NCI-H524 treated with DMSO at 0.1 percent for 48 hours (cell line): Measurements from ENCODE around the gene CLOCK.
"Not testable (repeated sequence)": the region's sequence is repeated elsewhere in the genome, so short reads cannot be mapped to it uniquely, and the experiment has no call there.

ENCODE experiments used
- DNase-seq: peaks from one replicate; lab custom pipeline; 2025; lab: John Stamatoyannopoulos, UW

CLOCK gene

GRCh38 chr4:55546756-55547465 is at the start of gene CLOCK:
CLOCK (minus strand) TSS chr4:55546909; CDS start chr4:55482785, 64,124 bp downstream.
- DNase-seq: peak; percentile 23

GRCh38 chr4:55592014-55592413 is 45.3 kb upstream of the CLOCK start, which contains the start of gene PDCL2:
PDCL2 (minus strand) TSS chr4:55592245; CDS start chr4:55592109, 136 bp downstream.
- DNase-seq: no peak

DNA sequence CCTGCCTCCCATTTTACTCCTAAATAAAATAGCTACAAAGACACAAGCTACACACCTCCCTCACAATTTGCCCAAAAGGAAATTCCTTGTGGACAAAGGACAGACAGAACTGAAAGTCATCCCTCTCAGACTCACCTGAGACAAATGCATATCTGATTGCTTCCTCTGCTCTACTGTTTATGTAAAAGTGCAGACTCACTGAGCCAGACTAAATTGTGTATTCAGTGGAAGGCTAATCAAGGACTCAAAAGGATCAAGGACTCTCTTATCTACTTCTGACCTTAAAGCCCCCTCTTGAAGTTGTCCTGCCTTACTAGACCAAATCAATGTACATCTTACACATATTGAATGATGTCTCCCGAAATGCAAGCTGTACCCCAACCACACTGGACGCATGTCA is 41.5 kb upstream of the CLOCK start:
- DNase-seq: no peak

DNA sequence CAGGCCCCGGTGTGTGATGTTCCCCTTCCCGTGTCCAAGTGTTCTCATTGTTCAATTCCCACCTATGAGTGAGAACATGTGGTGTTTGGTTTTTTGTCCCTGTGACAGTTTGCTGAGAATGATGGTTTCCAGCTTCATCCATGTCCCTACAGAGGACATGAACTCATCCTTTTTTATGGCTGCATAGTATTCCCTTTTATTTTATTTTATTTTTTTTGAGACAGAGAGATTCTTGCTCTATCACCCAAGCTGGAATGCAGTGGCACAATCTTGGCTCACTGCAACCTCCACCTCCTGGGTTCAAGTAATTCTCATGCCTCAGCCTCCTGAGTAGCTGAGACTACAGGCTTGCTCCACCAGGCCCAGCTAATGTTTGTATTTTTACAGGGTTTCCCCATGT is 36.1 kb upstream of the CLOCK start:
- DNase-seq: not testable (repeated sequence)

- DNase-seq: no peak
These were observed 31.8 kb upstream of the CLOCK start for GRCh38 chr4:55578341-55579010.

DNA sequence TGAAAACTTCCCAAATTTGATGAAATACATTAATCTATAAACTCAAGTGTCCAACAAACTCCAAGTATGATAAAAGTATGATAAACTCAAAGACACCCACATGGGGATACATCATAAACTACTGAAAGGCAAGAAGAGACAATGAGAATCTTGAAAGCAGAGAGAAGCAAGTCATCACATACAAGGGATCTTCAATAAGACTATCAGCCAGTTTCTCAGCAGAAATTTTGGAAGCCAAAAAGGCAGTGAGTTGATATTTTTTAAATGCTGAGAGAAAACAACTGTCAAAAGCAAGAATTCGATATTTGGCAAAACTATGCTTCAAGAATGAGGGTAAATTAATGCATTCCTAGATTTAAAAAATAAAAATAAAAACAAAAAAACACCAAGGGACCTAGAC is 28.8 kb upstream of the CLOCK start:
- DNase-seq: no peak

DNA sequence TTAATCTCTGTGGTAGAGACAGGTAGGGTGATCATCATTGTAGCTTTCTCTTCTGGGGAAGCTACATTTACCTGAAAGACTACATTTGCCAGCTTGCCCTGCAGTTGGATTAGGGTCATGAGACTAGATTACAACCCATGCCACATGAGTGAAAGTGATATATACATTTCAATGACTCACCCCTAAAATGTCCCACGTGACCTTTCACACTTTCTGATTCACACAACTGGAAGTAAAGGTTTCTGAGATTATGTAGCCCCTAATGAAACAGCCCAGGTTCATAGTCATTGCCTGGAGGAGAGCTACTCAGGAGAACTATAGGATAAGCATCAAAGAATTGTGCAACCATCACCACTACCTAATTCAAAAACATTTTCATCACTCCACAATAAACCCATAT is 27.5 kb upstream of the CLOCK start:
- DNase-seq: no peak

DNA sequence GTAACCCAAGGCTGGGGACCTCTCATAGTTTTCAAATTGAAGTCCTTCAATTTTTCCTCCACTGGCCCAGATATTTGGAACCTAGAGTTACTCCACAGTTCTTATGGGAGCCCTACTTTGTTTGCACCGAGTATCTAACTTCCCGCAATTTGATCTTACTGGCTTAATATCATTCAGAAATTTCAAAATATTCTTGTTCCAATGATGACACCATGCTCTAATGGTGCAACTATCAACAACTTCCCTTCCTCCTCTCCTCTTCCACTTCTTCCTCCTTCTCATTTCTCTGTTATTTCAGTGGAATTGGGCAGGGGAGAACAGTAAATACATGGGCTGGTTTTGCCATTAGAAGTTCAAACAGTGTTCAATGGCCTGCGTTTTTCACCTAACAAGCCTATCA is 25.1 kb upstream of the CLOCK start:
- DNase-seq: no peak

- DNase-seq: no peak
These were observed 22.3 kb upstream of the CLOCK start for GRCh38 chr4:55568905-55569504.

GRCh38 chr4:55561889-55562288 is 15.2 kb upstream of the CLOCK start:
- DNase-seq: no peak

- DNase-seq: no peak
These were observed 13.4 kb upstream of the CLOCK start for GRCh38 chr4:55560096-55560495.

DNA sequence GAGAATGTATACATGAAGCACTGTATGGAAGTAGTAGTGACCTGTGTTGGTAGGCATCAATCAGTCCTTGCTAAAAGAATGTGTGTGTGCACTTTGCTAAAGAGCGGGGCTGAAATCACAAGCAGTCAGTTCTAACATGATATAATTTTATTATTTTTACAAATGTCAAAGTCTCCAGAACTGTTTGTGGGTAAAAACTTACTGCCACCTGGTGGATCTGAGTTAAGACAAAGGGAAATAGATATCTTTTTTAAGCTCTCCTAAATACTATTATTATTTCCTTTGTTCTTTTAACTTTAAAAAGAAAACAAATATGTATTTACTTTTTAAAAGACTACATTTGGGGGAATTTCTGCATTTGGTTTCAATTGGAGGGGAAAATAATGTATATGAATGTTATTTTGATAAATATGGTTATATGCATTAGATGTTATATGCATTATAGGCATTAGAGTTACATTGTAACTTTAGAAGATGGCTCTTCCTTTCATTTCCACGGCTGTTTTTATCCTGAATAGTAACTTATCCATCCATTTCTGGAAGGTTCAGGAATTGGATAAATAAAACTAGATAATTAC is 7.8 kb upstream of the CLOCK start:
- DNase-seq: no peak

- DNase-seq: peak; percentile 78
These were observed 6.9 kb upstream of the CLOCK start for GRCh38 chr4:55553441-55554201.

DNA sequence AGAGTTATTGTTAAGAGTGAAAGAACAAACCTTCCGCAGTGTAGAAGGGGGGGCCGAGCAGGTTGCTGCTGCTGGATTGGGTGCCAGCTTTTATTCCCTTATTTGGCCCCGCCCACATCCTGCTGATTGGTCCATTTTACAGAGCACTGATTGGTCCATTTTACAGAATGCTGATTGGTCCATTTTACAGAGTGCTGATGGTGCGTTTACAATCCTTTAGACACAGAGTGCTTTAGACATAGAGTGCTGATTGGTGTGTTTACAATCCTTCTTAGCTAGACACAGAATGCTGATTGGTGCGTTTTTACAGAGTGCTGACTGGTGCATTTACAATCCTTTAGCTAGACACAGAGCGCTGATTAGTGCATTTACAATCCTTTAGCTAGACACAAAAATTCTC is 5.3 kb upstream of the CLOCK start:
- DNase-seq: not testable (repeated sequence)

DNA sequence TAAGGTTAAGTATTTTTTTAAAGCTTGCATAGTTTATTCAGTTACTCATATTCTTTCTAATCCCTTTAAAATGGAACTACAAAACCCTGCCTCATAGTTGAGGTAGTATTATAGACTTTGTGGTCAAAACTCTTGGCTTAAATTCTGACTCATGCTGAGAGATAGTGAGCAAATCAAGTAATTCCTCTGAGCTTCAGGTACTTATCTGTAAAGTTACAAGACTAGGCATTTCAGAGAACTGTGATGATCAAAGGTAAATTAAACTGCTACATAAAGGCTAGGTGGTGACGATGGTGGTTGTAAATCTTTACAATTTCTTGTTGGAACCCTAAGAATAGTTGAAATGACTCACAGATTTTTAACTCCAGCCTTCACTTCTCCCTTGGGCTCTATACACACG is 3.2 kb upstream of the CLOCK start:
- DNase-seq: no peak

DNA sequence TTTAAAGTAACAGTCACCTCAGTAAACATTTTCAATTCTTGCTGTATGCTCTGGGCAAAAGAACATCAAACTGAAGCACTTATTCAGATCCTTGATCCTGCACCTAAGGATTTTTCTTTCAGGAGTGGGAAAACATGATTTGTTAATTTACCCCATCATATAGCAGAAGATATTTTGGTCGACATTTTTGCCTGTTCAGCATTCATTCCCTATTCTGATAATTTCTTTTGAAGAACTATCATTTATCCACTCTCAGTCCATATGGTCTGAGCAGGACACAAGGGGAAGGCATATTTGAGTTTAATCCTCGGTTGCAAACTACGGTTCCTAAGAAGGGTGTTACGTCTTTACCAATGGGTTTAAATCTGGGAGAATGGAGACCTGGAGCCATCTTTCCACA is 1.2 kb upstream of the CLOCK start:
- no peak for DNase-seq

- peak; percentile 35 for DNase-seq
These were observed 709 bp upstream of the CLOCK start for GRCh38 chr4:55547466-55547770.

DNA sequence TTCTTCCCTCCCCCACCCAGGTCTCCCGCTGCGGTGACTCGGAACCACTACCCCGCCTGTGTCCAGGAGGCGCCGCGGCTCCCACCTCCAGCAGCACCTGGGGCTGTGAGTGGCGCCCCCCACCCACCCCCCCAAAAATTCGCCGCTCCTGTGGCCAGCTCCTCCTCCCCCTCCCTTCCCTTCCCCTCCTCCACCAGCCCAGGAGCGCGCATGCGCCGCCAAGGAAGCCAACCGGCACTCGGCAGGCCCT is 278 bp downstream of the CLOCK start:
- DNase-seq: no peak

DNA sequence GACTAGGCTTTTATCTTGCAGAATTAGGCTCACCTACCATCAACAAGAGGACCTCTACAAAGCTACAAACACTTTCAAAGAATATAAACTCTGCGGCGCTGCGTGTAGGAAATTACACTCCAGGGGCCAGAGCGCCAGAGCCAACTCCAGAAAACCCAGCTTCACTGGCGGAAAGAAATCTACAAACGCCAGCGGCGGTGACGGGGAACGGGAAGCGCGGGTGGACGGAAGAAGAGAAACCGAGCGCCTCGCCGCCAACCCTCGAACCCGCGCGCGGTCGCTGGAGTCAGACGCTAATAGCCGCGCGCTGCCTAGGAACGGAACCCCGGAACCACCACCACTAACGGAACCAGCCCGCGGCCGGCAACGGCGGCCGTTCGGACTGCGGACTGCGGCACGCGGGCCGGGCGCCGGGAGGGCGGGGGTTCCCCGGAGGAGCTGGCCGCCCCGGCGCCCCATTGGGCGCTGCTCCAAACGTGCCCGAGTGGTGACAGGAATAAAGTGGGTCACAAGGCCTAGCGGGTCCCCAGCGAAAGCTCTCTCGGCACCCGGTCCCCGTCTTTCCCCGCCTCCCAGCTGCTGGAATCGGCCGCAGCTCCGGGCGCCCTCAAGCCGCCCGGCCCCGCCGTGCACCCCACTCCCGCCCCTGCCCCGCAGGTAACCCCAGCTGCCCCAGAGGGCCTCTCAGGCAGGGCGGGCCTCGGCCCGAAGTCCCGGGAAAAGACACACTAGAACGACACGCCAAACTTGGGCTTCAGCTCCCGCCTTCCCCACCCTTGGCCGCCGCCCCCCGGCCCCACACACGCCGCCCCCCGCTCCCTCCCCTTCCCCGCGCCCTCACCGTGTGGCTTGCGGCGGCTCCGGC is 836 bp downstream of the CLOCK start:
- no peak for DNase-seq

DNA sequence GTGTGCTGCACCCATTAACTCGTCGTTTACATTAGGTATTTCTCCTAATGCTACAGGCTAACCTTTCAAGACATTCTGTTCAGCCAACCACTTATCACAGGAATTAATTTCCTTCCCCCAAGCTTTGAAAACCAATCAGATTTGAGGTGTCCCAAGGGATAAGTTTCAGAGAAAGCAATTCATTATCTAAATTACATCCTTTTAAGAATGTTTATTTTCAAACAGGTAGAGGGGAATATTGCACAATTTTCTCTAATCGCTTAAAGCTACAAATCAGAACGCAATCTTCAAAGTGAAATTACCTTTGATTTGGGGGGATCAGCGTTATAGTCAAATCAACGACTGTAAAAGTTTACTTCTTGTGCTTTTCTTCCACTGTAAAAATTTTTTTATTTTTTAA is 1.6 kb downstream of the CLOCK start:
- DNase-seq: peak; percentile 16

DNA sequence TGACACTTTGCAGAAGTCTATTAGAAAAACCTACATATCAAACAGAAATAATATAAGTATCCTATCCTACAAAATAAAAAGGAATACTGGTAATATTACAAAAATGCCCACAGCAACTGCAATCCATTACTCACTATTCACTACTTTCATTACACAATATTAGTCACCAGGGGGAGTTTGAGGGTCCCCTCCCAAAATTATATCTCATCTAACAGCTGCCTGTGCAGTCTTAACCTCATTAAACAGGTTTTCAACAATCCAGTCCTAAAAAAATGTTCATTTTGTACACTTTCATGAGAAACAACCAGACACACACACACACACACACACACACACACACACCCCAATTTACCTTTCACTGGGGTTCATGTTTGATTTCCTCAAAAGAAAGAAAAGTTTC is 2.9 kb downstream of the CLOCK start:
- no peak for DNase-seq

GRCh38 chr4:55540271-55540670 is 6.4 kb downstream of the CLOCK start:
- DNase-seq: no peak
